NOMO-1 (cell line): Measurements from ENCODE around the gene GIT2.
"Not testable (repeated sequence)": the region's sequence is repeated elsewhere in the genome, so short reads cannot be mapped to it uniquely, and the experiment has no call there.

ENCODE experiments used
- DNase-seq, 2 experiments: peaks; one replicate each; lab custom pipeline; 2025; ENCODE audit not compliant: unreplicated experiment in 2 of 2; lab: John Stamatoyannopoulos, UW

The GIT2 gene

DNA sequence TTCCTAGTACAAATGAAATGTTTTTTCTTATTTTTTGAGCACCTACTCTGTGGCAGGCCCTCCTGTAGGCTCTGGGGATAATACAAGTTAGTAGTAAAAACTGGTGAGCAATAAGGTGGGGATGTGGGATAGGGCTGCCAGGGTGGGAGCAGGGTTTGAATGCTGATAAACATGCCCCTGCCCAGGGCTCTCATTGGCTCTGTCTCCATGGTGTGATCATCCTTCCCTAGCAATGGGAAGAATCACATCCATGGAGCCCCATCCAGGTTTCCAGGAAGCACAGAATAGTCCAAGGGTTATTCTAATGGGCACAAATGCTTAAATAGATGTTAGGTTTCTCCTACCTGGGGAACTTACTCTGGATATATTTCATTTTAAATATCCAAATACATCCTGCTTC, 45.5 kb downstream of the GIT2 start:
- no peak for DNase-seq

DNA sequence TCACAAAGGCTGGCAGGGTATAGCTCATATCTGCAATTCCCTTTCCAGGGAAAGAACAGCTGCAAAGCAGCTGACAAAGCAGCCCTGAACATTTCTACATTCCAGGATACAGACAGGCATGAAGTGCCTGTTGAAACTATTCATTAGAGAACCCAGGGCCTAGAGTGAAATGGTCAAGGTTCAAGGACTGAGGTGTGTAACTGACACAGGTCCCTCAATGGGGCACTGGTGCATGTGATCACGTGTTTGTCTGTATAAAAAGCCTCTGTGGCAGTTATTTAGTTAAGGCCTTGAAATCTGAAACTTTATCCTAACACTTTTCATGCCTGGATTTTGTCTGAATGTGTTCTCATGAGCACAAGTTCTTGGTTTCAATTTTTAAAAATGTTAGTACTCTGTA, 47.1 kb downstream of the GIT2 start:
- DNase-seq, result no peak

DNA sequence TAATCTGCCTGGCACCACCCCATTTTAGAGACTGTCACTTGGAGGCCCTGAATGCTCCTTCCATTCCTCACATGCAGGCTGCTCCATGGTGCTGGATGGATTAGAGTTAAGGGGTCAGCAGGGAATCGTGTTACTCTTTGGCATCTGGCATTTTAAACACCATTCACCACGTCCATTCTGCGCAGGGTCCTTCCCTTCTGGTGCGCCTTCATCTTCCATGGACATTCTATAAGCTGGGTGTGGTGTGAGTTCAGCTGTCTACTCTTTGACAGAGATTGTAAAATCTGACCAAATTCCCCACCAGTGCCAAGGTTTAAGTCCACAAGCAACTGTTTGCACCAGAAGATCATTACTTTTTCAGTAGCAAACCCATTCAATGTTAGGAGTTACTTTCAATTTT, 47.8 kb downstream of the GIT2 start:
- no peak for DNase-seq

DNA sequence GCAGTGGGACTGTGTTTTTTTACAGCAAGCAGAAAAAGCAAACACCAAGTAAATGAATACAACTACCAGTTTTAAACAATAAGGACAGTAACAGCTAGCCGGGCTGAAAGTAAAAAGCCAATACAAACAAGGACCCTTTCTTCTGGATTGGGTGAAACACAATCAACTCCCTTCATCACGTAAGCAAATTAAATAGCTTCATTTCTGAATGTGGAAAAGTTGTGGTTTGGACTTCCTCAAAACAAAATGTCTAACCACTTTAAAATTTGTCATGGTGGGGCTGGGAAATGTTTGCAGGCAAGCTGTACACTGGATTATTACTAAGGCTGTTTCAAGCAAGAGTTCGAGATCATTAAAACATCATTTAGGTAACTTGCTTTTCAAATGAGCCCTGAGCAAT, 48.6 kb downstream of the GIT2 start:
- DNase-seq, result peak; percentile 52 to 78

DNA sequence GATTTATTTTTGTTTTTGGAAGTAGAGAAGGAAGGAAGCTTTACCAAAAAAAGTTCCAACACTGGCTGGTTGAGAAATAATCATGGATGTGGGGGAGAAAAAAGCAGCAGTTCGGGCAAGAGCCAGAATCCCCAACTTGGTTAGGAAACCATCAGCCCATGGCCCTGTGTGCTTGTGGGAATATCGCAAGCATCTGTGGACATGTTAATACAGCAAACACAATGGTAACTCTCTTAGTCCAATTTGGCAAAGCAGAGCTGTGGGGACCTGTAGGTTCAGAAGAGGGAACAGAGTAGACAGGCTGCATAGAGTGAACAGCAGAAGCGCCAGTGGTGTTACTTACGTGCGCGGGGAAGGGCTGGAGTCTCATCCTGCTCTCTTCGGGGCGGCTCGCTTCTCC, 49.3 kb downstream of the GIT2 start:
- no peak for DNase-seq

DNA sequence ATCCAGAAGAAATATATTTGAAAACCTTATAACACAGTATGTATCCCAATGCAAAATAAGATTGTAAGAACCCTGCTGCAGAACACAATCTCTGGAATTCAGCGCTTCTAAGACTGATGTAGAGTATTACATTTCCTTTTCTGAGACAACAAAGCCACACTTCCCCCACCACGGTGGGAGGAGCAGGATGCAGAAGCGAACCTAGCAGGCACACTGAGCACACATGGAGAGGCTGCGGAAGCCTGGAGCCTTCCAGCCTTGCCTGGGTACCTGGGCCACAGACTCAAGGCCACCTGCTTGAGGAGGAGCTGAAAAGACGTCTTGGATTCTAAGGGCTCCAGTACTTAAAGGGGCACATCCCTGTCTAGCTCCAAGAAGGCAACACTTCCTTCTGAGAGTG, 49.7 kb downstream of the GIT2 start:
- DNase-seq, result no peak

DNA sequence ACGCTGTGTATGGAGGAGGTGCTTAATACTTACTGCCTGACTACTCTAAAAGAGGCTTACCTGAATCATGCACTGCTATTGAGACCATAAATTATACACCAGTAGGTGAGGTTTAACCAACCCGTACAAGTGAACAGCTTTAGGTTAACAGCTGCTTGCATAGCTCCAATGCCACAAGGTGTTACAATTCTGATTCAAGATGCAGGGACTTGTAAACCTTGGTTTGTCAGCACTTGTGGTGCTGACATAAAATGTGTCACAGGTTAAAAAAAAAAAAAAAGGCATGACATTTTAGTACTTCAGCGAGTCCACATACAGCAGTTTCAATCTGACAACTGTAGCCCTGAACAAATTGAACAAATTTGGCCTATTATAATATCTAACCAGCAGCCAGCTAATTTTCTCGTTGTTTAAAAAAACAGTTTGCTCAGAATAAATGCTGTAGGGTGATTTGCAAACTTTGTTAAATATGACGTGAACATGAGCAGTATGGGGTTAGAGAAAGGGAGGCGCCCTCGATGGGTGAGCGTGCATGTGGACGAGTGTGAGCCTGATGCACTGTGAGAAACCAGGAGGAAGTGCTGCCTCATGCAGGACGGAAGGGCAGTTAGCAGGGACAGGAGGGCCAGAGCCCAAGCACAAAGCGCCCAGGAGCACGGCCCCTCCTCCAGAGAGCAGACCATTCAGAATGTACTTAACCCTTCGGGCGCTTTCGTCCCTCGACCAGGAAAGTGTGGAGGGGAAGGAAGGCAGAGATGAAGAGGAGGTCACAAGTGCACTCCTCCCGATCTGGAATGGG, 51.4 kb downstream of the GIT2 start:
- DNase-seq, result no peak

DNA sequence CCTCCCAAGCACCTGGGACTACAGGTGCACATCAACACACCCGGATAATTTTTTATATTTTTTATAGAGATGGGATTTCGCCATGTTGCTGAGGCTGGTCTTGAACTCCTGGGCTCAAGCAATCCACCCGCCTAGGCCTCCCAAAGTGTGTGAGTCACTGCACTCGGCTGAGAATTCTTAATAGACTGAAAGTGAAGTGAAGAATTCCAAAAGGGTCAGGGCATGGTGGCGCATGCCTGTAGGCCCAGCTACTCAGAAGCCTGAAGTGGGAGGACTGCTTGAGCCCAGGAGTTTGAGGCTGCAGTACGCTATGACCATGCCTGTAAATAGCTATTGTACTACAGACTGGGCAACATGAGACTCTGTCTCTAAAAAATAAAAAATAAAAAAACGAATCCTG, 52.4 kb downstream of the GIT2 start:
- DNase-seq, result no peak

DNA sequence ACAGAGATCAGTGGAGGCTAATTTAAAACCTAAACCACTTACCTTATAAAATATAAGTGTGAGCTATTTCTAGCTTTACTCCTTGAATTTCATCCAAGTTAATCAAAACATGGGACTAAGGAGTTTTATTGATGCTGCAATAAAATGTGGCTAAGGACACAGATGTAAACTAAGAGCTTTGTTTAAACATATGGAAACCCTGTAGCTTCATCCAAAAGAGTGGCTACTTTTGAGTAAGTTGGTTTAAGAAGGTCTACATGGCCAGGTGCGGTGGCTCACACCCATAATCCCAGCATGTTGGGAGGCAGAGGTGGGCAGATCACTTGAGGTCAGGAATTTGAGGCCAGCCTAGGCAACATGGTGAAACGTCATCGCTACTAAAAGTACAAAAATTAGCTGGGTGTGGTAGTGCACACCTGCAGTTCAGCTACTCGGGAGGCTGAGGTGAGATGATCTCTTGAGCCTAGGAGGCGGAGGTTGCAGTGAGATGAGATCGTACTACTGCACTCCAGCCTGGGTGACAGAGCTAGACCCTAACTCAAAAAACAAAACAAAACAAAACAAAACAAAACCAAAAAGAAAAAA, 55.7 kb downstream of the GIT2 start:
- DNase-seq, result no peak

DNA sequence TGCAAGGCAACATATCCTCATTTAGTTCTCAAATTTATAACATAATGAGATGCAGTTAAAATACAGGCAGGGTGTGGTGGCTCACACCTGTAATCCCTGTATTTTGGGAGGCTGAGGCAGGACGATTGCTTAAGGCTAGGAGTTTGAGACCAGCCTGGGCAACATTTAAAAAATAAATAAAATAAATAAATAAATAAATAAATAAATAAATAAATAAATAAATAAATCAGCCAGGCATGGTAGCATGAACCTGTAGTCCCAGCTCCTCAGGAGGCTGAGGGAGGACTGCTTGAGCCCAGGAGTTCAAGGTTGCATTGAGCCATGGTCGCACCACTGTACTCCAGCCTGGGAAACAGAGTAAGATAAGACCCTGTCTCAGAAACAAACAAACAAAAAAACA, 56.7 kb downstream of the GIT2 start:
- DNase-seq, result no peak

DNA sequence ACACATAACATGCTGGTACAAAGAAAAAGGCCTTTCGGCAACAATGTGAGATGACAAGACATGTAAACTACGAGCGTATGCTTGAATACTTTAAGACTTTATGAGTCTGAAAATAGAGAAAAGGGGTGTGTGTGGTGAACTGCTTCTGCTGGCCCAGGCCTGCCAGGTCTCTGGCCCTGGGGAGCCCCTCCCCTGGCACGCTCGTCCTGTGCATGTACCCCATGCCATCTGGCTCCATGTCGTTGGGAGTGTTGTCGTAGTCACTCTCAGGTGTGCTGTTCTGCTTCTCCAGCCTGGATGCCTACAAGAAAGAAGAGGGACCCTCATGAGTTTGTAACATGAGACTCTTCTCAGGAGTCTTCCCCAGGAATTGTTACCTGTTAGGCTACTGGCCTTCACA, 57.2 kb downstream of the GIT2 start:
- DNase-seq, result no peak

DNA sequence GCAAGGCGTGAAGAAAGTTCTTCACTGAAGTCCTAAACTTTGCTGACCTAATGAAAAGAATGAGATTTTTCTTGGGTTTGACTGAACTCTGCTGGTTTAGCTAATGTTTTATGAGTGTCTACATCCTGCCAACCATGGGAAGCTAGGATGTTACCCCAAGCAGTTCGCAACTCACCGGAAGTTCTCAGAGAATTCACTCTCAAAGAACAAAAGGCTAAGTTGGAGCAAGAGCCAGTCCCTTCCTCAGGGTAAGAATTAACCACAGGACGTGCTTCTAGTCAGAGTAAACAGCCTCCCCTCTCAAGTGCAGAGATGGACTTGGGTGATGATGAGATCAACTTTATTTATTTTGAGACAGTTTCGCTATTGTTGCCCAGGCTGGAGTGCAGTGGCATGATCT, 58.8 kb downstream of the GIT2 start:
- no peak for DNase-seq

DNA sequence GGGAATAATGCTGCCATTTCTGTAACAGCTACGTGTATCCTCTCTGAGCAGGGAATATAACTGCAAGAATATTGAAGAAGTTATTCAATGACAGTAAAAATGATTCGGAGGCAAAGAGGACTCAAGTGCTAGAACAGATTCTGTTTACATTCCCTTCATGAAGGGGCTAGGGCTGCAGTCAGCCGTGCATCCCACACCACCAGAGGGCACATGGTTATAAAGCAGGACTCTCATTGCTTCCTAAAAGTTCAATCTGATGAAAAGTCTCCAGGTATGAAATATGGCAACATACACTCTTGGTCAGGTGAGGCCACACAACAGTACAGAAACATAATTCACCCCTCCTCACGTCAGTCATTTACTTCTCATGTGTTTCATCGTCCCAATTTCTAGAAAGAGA, 62.1 kb downstream of the GIT2 start:
- no peak for DNase-seq

DNA sequence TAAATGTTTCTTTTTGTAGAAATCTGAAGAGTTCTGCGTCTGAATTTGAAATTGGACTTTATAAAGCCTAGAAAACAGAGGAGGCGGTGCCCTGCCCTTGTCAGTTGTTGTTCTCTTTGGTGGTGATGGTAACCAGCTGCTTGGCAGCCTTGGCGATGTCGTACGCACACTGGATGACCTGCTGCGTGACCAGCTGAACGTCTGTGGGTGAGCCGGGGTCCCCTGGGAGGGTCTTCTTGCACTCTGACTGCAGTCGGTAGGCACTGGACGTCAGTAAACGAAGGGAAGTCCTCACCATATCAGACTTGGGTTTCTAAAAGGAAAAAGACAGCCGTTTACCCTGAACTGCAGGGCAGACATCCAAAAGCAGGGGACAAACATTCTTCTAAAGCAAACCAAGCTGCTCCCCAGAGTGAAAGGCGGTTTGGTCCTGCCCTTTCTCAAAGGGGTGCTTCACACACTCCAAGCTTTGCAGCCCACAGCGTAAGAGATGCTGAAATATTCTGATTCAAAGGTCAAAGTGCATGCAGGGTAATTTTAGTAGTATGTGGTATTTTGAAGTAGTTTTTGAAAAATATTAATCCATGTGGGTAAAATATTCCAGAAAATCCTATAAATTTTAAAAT, 63.2 kb downstream of the GIT2 start:
- DNase-seq, result no peak

DNA sequence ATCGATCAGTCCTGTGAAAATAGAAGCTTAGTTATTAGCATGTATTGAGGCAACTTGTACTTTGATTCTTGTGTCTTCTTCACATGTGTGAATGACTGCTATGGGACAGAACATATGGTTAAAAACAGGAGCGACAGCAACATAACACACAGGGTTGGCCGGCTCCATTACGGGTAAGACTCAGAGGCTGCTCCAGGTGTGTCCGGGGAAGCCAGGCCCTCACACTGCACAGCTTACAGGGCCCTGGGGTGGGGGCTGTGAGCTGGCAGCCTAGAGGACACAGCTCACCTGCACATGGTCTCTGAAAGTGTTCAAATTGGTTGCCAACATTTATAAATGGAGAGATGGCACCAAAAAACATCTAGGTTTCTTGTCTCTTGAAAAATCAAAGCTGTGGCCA, 65.0 kb downstream of the GIT2 start:
- no peak for DNase-seq

DNA sequence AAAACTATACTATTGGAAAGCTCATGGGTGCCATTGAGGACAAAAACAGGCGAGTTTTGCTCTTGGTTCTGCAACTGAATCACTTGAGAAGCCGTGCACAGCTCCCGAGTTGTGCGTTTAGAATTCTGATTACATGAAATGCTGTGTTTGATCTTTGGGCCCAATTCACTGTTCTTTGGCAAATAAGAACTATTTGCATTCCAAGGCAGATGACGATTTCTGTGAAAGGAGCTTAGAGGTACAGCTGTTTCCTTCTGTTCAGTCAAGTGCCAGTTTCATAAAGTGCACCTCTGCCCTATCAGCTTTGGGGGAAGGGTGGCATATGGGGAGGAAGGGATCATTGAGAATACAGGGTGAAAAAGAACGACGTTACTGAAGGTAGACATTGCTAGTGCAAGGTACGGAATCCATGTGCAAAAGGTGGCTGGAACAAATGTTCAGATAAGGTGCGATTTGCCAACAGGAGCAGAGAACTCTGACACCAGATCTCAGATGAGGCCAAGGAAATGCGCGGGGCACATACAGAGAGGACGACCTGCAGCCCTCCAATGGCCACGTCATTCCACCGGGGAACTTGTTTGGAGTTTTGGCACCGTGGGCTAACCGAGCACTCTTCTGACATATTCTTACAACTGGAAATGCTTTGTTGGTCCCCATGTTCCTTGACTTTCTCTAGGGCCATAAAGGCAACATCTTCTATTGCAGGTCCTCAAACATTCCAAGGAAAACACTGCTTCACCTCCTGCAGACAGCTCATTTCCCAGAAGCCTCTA, 66.0 kb downstream of the GIT2 start:
- no peak for DNase-seq

DNA sequence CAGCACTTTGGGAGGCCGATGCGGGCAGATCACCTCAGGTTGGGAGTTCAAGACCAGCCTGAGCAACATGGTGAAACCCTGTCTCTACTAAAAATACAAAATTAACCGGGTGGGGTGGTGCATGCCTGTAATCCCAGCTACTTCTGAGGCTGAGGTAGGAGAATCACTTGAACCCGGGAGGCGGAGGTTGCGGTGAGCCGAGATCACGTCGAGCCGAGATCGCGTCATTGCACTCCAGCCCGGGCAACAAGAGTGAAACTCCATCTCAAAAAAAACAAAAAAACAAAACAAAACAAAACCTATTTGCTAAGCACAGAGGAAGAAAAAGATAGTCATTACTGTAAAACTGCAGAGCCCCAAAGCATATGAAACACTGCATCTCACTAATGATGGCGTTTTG, 66.8 kb downstream of the GIT2 start:
- not testable (repeated sequence) for DNase-seq

DNA sequence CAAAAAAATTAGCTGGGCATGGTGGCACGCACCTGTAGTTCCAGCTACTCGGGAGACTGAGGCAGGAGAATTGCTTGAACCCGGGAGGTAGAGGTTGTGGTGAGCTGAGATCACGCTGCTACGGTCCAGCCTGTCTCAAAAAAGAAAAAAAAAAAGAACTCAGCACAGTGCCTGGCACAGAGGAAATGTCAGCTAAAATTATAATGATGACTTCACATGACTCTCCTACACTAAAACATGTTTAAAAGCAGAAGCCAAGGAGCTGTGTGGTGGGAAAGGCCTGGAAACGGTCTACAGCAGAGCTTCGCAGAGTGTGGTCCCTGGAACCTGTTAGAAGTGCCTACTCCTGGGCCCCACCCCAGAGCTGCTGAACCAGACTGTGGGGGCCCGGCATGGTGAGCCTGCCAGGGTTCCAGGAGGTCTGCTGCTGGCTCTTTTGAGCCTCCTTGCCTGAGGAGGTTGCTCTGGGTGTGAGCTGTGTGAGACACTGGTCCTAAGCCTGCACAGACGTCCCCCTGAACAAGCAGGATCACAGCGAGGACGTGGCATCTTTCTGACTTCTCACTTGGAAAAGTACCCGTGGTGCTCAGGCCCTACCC, 68.0 kb downstream of the GIT2 start:
- DNase-seq, result no peak

DNA sequence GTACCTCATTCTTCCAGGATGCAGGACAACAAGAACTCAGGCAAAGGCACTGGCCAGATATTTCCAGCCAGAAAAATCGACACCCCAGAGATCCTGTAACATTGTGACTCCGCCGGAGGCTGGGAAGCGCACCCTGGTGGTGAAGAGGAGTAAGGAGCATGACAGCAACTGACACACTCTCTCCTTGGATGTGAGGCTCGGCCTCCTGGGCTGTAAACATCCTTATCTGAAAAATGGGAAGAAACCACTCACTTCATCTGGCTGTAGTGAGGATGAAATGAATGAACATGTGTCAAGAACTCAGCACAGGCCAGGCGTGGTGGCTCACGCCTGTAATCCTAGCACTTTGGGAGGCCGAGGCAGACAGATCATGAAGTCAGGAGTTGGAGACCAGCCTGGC, 68.5 kb downstream of the GIT2 start:
- DNase-seq, result peak in 1 of 2 experiments; percentile 17

DNA sequence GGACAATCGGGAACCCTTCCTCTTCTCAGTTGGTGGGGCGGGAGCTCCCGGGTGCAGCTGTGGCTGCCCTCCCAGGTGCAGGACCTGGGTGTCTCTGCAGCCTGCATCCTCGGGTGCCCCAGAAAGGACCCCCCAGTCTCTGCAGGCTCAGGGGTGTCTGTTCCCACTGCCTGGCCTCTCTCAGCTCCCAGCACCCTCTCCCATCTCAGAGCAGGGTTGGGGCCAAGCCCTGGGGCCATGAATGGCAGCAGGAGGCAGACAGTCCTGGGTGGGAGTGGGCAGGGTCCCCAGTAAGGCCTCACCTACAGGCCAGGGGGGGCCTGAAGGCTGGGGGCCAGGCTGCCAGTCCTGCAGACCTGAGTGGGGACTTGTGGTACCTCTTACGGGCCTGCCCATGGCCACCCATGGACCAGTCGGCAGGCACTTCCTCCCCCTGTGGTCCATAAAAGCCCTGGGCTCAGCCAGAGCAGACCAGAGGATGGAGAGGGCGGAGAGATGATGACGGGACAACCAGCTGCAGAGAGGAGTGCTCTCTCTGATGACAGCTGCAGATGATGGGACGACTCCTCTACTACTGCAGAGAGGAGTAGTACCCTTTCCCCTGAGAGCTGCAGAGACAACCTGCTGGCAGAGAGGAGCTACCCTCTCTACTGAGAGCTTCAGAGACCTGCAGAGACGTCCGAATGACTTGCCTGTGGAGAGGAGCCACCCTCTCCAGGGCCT, 69.5 kb downstream of the GIT2 start:
- no peak for DNase-seq

DNA sequence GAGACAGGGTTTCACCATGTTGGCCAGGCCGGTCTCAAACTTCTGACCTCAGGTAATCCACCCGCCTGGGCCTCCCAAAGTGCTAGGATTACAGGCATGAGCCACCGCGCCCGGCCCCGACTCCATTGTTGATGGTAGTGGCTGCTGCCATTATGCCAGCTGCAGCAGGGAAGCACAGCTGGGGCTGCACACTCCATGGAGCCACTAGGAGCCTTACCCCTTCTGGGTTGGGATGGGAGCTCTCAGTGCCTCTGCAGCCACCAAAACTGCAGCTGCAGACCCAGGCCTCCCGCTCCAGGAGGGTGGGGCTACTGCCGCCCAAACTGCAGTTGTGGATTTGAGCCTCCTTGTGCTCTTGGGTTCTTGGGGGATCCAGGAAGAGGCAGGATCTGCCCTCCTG, 70.2 kb downstream of the GIT2 start:
- no peak for DNase-seq
